ENCODE measurements around the gene PHLPP1.

PHLPP1 gene

DNA sequence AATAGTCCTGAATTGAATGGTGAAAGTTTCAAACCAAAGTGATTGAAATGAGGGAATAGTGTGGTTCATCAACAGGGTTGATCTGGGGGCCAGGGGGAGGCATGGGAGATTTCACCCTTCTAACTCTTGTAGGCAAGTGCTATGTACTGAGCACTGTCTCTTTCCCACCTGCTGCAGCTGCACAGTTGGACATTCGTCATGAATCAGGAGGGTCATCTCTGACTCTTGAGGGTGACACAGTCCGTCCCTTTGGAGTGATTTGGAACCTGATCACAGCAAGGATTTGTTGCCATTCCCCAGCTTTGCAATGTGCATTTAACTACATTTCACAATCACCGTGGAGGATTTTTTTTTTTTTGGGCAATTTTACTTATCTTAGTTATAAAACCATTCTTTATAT, 224.6 kb downstream of the PHLPP1 start:
- no peaks in the 10 kb centered on the region for H3K9me3 ChIP-seq (ENCODE audit: control insufficient read depth, insufficient read depth, low read depth, low read length)
- no peak overlapping the region for H3K4me3 ChIP-seq (ENCODE audit: low read depth, low read length)
- no peak for TF ChIP-seq ZNF791 (tag by site-specific recombination; IDR thresholded peaks at IDR 0.05)
- TF ChIP-seq TRIM28 (IDR thresholded peaks at IDR 0.05; ENCODE audit: borderline replicate concordance, low read length) = no peak
- TF ChIP-seq ZNF394 (tag by site-specific recombination; IDR thresholded peaks at IDR 0.05; ENCODE audit: borderline replicate concordance) = no peak
- no peak for TF ChIP-seq SETDB1 (IDR thresholded peaks at IDR 0.05; ENCODE audit: insufficient read length, low read length)
- TF ChIP-seq ZBTB8A (tag by site-specific recombination; IDR thresholded peaks at IDR 0.05) = no peak
- TF ChIP-seq ZNF37A (tag by site-specific recombination; IDR thresholded peaks at IDR 0.05) = no peak
- no peak for TF ChIP-seq ZNF660 (tag by site-specific recombination; IDR thresholded peaks at IDR 0.05)
- TF ChIP-seq ZNF366 (tag by site-specific recombination; conservative IDR thresholded peaks at IDR 0.05) = no peak
- TF ChIP-seq SP7 (tag by site-specific recombination; IDR thresholded peaks at IDR 0.05) = no peak
- no peak for TF ChIP-seq ZNF670 (tag by site-specific recombination; IDR thresholded peaks at IDR 0.05; ENCODE audit: low read depth)
- TF ChIP-seq ZNF157 (tag by site-specific recombination; IDR thresholded peaks at IDR 0.05) = no peak
- no peak for TF ChIP-seq ZNF10 (tag by site-specific recombination; IDR thresholded peaks at IDR 0.05)
- no peak for TF ChIP-seq ZNF335 (tag by site-specific recombination; conservative IDR thresholded peaks at IDR 0.05)
- TF ChIP-seq ZNF548 (tag by site-specific recombination; IDR thresholded peaks at IDR 0.05) = no peak
- peaks cover 13% of the 10 kb centered on the region; the same call in 1 of the 2 replicates for H3K4me1 ChIP-seq (ENCODE audit: control insufficient read depth, insufficient read depth, low read length)
- ChIA-PET POLR2A (no interaction called here), CTCF (interaction anchor here (0.6 to 0.7 kb wide), 3 partner anchors 21 to 582 kb away, joined by 3 to 5 read pairs (median 3); no protein-coding TSS in a partner anchor)
- H3K27ac ChIP-seq (ENCODE audit: extremely low read depth, low read depth, low read length) = no peak overlapping the region
- peaks cover 3% of the 10 kb centered on the region in 2 experiments; a peak in 2 of 3 replicates for H3K36me3 ChIP-seq (ENCODE audit: control insufficient read depth in 2 of 2, insufficient read depth in 1 of 2, low read length in 2 of 2)

- Histone ChIP-seq H3K36me3 (ENCODE audit: control insufficient read depth in 2 of 2, insufficient read depth in 1 of 2, low read length in 2 of 2) (peaks cover 13 to 15% of the 10 kb centered on the region in 2 experiments), H3K4me1 (ENCODE audit: control insufficient read depth, insufficient read depth, low read length) (no peaks in the 10 kb centered on the region), H3K27ac (ENCODE audit: extremely low read depth, low read depth, low read length) (no peak overlapping the region), H3K9me3 (ENCODE audit: control insufficient read depth, insufficient read depth, low read depth, low read length) (no peaks in the 10 kb centered on the region), H3K4me3 (ENCODE audit: low read depth, low read length) (no peak overlapping the region)
- TF ChIP-seq ZNF175 (tag by site-specific recombination; IDR thresholded peaks at IDR 0.05) (no peak), ZEB2 (tag by site-specific recombination; IDR thresholded peaks at IDR 0.05) (no peak), SP3 (tag by site-specific recombination; IDR thresholded peaks at IDR 0.05) (no peak), ZNF221 (tag by site-specific recombination; IDR thresholded peaks at IDR 0.05; ENCODE audit: borderline replicate concordance) (no peak), MZF1 (tag by site-specific recombination; IDR thresholded peaks at IDR 0.05; ENCODE audit: borderline replicate concordance) (no peak), ZBTB20 (tag by site-specific recombination; IDR thresholded peaks at IDR 0.05) (no peak), RBAK (tag by site-specific recombination; IDR thresholded peaks at IDR 0.05) (no peak), ZXDB (tag by site-specific recombination; IDR thresholded peaks at IDR 0.05) (no peak), ZNF785 (tag by site-specific recombination; IDR thresholded peaks at IDR 0.05) (no peak)
- TF ChIP-seq, protein P1, sequence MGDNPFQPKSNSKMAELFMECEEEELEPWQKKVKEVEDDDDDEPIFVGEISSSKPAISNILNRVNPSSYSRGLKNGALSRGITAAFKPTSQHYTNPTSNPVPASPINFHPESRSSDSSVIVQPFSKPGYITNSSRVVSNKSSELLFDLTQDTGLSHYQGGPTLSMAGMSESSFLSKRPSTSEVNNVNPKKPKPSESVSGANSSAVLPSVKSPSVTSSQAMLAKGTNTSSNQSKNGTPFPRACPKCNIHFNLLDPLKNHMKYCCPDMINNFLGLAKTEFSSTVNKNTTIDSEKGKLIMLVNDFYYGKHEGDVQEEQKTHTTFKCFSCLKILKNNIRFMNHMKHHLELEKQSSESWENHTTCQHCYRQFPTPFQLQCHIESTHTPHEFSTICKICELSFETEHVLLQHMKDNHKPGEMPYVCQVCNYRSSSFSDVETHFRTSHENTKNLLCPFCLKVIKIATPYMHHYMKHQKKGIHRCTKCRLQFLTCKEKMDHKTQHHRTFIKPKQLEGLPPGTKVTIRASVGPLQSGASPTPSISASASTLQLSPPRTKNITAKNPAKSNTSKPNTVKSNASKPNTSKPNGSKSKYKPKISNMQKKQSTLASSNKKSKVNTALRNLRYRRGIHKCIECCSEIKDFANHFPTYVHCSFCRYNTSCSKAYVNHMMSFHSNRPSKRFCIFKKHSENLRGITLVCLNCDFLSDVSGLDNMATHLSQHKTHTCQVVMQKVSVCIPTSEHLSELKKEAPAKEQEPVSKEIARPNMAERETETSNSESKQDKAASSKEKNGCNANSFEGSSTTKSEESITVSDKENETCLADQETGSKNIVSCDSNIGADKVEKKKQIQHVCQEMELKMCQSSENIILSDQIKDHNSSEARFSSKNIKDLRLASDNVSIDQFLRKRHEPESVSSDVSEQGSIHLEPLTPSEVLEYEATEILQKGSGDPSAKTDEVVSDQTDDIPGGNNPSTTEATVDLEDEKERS (tag by site-specific recombination; IDR thresholded peaks at IDR 0.05) = no peak
- POLR2A ChIA-PET = no interaction called here
- CTCF ChIA-PET = interaction anchor here (0.7 kb wide), 1 partner anchor 937 kb away, joined by 3 read pairs; no protein-coding TSS in a partner anchor
These were observed 227.2 kb downstream of the PHLPP1 start for GRCh38 chr18:62942578-62942977.
